GM21529 (cell line): ENCODE results near the gene FBXO36.

Experiments
- ATAC-seq: cut with Tn5 transposase; IDR thresholded peaks from one replicate; pipeline ENCODE4 v1.9.1; 2021; ENCODE audit not compliant: unreplicated experiment

FBXO36 gene

GRCh38 chr2:230043025-230043424 lies 120.7 kb downstream of the FBXO36 start:
- no peak for ATAC-seq

GRCh38 chr2:230043461-230043860 lies 121.2 kb downstream of the FBXO36 start:
- no peak for ATAC-seq

DNA sequence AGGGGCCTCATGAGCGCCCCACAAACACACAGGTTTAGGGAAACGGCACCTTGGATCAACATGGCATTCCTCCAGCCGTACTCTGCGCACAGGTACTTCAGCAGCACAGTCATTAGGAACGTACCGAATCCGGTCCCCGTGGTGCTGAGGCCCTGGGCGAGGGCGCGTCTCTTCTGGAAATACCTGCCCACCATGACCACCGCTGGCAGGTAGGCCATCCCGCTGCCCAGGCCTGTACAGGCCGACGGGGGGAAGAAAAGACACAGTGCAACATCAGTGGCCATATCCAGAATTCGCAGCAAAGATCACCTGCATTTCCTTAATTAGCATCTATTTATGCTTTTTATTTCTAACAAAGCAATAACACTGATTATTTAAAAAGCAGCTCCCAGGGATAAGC lies 124.2 kb downstream of the FBXO36 start:
- ATAC-seq = no peak

DNA sequence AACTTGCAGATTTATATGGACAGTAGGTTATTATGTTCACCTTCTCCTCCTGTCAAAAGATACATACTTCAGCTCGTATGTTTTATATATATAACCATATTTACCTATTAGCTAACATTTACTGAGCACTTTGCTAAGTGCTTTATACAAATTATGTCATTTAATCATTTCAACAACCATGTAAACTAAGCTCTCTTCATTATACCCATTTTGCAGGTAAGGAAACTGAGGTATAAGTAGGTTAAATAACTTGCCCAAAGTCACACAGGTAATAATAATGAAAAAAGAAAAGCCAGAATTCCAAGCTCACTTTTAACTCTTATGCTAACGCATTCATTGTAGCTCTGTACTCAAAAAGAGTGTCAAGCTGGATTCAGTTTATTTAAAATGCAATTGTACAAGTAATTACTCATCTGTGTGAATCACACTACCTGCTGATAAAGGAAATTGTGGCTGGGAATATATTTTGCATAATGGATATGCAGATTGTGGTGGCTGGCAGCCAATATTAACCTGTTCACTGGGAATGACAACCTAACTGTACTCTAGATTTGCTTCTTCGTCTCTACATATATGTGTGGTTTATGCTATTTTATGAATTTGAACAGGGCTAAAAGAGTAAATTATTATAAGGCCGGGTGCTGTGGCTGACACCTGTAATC lies 125.8 kb downstream of the FBXO36 start:
- ATAC-seq = no peak

- ATAC-seq = no peak
These were observed 127.8 kb downstream of the FBXO36 start for GRCh38 chr2:230050136-230050535.

GRCh38 chr2:230052299-230052698 lies 130.0 kb downstream of the FBXO36 start:
- no peak for ATAC-seq

DNA sequence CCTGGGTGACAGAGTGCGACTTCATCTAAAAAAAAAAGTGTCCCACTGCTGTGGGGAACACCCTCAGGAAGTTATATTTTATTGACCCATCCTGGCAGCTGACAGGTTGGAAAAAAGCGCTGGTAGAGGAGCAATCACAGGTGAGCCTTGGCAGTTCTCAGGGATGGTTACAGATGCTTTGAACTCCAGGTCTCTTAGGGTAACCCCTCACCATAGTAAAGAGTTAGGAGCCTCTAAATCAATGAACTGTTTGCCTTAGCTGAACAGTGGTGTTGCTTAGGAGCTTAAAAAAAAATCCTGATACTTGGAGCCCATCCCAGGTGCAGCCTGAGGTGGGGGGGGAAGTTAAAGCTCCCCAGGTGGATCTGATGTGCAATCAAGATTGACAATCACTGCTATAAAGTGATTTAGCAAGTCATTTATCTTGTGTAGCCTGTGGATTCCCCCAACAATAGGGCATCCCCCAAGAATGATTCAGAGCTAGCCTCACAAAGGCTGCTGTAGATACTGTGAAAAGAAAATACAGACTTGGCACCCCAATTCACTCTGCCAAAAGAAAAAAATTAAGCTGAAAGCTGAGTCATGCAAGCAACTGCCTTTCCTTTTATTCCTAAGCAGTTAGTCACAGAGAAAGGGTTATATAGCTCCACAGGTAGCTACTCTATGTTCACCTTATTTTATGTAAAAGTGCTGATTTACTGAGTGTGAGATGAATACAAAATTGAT lies 131.6 kb downstream of the FBXO36 start:
- ATAC-seq = no peak

DNA sequence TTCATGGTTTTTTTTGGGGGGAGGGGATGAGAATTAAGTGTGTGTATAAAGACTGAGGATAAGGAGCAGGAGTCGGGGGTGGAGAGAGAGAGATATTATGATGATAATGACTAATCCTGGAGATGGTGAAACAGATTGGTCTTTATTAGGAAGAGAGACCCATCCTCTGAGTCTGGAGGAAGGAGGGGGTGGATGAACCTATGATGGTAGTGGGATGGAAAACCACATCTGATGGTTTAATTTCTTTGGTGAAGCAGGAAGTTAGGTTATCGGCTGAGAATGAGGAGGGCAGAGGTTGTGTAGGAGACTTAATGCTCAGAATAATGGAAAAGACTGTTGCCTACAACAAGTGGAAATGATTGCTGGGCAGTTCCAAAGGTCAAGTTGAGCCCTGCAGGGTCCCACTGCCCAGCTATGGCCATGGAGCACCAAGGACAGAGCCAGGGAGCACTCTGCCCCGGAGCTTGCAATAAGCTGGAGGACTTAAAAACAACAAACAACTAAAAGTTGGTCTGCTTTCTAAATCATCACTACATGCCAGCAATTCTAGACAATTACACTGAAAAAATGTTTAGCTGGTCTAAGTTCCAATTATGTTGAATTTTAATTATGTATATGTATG lies 138.5 kb downstream of the FBXO36 start:
- no peak for ATAC-seq
